GM18517 (cell line): ENCODE data around the gene NACAD.

ENCODE experiments used
- ATAC-seq: cut with Tn5 transposase; IDR thresholded peaks from one replicate; pipeline ENCODE4 v1.9.1; 2021; ENCODE audit warnings: mild to moderate bottlenecking, moderate library complexity; ENCODE audit not compliant: unreplicated experiment

NACAD gene

DNA sequence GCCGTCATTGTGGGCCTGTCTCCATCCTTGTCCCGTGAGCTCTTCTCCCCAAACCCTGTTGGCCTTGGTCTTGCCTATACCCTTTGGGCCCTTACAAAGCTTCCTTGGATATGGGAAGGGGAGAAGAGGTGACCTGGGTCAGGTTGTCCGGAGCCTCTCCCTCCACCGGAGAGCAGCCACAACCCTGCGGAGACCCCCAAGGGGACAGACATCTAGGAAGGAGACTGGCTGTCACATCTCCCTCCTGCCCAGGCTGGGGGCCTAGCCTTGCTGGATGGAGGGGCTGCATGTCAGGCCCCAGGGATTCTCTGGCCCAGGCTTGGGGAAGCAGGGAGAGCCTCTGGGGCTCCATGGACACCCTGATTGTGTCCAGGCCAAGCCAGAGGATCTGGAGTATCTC, 11.8 kb downstream of the NACAD start:
- ATAC-seq, result no peak

DNA sequence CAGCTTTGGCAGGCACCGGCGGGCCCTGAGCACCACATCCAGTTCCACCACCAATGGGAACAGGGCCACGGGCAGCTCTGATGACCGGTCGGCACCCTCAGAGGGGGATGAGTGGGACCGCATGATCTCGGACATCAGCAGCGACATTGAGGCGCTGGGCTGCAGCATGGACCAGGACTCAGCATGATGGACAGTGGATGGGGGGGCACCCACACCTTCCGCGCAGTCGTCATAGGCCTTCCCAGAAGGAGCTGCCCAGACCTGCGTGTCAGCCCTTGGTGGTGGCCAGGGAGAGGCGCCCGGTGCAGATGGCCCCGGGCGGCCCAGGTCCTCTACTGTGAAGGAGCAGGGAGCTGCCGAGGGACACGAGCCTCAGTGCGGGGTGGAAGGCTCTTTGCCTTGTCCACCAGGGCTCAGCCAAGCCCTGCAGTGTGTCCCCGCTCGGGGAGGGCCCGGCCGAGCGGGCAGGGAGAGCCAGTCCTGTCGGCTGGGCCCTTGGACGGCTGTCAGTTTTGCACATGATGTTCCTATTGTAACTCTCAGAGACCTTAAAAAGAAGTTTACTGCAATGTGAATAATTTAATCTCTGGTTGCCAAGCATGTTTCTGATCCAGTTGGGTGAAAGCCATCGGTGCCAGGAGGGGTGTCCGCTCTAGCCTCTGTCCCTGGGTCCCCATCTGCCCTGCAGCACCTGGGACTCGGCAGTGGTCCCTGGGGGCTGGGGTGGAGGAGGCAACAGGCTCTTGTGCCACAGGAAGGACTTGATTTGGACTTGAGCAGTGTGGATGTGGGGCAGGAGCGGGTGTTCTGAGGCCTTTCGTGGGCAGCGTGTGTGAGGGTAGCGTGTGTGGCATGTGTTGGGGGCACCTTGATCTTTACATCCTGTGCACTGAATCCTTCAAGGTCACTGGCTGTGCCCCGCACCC, 12.6 kb downstream of the NACAD start:
- no peak for ATAC-seq

GRCh38 chr7:45075355-45075644, 13.5 kb downstream of the NACAD start:
- no peak for ATAC-seq

DNA sequence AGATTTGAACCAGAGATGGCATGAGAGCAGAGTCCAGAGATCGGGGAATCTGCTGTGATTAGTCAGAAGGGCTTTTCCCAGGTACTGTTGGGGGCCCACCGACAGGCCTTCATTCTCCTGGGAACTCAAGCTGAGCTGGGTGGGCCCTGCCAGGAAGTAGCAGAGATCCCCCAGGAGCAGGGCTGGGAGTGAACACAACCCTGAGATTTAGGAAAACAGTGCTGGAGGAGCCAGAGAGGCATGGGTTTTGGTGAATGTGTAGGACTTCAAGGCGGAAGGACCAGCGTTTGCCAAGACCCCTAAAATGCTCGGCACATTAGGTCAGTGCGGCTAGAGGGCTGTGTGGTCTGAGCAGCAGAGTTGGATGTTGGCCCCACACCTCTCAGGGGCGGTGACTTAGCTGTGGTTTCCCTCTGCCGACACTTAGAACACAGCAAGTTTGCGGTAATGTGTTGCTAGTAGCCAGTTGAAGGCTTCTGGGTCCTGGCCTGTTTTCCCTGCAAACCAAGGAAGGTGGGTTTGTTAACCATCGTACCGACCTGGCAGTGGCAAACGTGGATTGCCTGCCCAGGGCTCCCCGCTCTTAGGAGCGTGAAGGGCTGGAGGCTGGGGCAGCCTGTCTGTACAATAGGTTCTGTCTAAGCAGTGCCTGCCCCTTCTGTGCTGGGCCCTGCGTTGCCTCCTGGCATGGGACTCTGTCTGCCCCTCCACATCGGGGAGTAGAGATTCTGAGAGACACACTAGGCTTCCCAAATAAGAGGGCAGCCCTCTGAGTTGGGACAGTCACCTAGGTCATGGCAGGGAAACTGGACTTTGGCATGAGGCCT, 14.0 kb downstream of the NACAD start:
- ATAC-seq, result no peak

GRCh38 chr7:45073786-45074527, 14.8 kb downstream of the NACAD start:
- ATAC-seq, result no peak

- no peak for ATAC-seq
These were observed 15.6 kb downstream of the NACAD start for GRCh38 chr7:45073031-45073785.

- no peak for ATAC-seq
These were observed 16.4 kb downstream of the NACAD start for GRCh38 chr7:45072131-45073030.

DNA sequence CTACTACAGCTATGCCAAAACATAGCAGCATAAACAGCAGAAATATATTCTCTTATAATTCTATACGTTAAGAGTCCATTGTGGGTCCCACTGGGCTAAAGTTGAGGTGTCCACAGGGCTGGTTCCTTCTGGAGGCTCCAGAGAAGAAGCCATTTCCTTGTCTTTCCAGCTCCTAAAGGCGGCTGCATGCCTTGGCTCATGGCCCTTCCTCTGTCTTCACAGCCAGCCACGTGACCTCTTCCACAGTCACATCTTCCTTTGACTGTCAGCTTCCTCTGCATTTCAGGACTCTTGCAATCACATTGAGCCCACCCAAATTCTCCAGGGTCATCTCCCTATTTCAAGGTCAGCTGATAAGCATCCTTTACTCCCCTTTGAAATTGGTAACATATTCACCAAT, 17.2 kb downstream of the NACAD start:
- ATAC-seq, result no peak

- no peak for ATAC-seq
These were observed 18.5 kb downstream of the NACAD start for GRCh38 chr7:45070254-45070642.

- ATAC-seq, result no peak
These were observed 19.1 kb downstream of the NACAD start for GRCh38 chr7:45069444-45070253.

DNA sequence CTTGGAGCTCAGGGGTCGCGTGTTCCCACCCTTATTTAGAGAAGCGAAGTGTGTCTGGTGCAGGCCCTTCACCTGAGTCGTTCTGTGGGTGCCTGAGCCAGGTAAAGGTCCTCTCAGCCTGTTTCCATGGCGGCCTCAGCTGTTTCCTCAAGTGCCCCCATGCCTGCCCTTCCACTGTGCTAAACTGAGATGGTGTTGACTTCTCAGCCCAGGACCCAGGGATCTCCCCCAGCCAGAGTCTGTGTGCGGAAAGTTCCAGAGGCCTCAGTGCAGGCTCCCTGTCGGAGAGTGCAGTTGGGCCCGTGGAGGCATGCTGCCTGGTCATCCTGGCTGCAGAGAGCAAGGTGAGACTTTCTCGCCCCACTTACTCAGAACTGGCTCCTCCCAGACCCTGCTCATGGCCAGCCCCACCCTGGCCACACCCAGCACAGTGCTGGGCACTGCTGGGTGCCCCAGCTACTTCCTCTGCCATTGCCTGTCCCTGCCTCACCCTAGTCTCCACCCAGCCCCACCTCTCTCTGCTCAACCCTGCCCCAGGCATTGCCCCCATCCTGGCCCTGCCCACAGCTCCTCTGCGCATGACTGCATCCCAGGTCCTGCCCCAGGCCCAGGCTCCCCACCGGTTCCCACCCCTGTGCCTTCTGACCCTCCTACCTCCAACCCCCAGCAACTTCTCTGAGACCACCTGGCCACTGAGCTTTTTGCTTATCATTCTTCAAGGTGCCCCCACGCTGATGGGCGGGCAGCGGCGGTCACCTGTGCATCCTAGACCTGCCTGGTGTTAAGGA, 20.3 kb downstream of the NACAD start:
- ATAC-seq, result no peak

- no peak for ATAC-seq
These were observed 21.2 kb downstream of the NACAD start for GRCh38 chr7:45067582-45067981.

- ATAC-seq, result no peak
These were observed 22.4 kb downstream of the NACAD start for GRCh38 chr7:45066409-45066808.

GRCh38 chr7:45065031-45065995, 23.5 kb downstream of the NACAD start:
- ATAC-seq, result no peak

DNA sequence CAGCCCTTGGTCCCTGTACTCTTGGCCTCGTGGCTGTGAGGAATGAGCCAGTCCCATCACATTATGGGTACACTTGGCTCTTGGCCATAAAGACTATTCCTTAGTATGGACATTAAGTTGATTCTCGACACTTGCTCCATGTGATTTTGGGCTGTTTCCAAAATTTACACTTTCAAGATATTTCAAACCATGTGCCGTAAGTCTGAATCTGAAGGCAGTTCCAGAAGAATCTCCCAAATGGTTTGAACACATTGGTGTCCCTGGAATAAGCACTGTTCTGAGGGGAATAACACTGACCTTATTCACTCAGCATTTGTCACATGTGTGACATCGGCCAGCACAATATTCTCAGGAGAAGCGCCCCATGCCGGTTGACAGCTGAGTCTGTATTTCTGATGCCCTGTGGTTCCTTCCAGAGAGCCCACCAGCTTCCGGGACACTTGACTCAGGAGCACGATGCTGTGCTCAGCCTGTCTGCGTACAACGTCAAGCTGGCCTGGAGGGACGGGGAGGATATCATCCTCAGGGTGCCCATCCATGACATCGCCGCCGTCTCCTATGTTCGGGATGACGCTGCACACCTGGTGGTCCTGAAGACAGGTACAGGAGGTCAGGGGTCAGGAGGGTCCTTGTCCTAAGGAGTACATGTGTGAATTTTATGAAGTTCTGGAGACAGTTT, 24.6 kb downstream of the NACAD start:
- no peak for ATAC-seq

DNA sequence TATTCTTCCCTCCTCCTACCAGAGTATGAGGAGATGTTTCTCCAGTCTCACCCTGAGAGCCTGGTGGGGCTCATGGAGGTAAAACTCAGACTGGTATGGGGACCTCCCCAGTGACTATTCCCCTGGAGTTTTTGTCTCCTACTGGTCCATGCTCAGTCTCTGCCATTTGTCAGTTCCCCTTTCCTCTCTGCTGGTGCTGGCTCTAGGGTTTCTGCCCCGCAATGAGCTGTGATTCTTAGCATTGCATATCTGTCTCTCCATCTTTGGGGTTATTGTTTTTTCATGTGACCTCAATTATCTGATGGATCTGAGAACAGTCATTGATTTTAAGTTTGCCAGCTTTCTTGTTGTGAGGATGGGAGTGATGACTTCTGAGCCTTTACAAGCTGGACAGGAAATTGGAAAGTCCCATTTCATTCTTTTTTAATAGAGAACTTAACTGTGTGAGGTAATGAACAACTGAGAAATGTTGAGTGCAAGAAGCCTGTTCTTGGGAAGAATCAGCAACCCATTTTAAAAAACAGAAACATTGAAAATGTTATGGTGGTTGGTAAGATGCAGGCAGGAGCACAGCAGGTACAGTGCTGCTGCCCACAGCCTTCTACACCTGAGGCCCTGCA, 26.9 kb downstream of the NACAD start:
- ATAC-seq, result no peak
